Endothelial cell of umbilical vein (primary cell): Measurements from ENCODE around the gene PCDHGA8. TPM values are rescaled to one million over a fixed set of nuclear protein-coding genes. Genes with fewer than 3 reads are reported as not detected.

Experiments used
- BruUV-seq: library from RNA; stranded (reverse); fragments of 400-500 nt; replicated peaks from 2 replicates; lab custom pipeline; 2021; lab: Mats Ljungman, UMichigan
- CTCF ChIA-PET: fragments of 300-600, 350-600 bp; sonication (Branson Sonifier 250); formaldehyde crosslinking; loops from one replicate; lab custom pipeline; 2021; ENCODE audit warnings: antibody characterized with exemption, inconsistent platforms; lab: Charles Lee
- POLR2A ChIA-PET: fragments of 300-600, 350-600 bp; sonication (Branson Sonifier 250); formaldehyde crosslinking; loops from one replicate; lab custom pipeline; 2021; ENCODE audit warnings: antibody characterized with exemption, inconsistent platforms; lab: Charles Lee
- DNase-seq: peaks from one replicate; pipeline ENCODE4 v3.0.0-alpha.2; 2011; ENCODE audit warnings: low read depth, low spot score
- FAIRE-seq: peaks from 2 replicates; lab custom pipeline; 2011; peaks lifted over from hg19 to GRCh38; lab: Jason Lieb, UNC
- H2AFZ ChIP-seq: 2 replicates; pipeline ENCODE4 v1.6.0; 2012; ENCODE audit warnings: low read depth, low read length, control low read depth, inconsistent platforms
- H3K27ac ChIP-seq: 2 replicates; pipeline ENCODE4 v1.5.1; 2011; ENCODE audit warnings: low read depth, mild to moderate bottlenecking, control low read depth, low read length, moderate library complexity; ENCODE audit not compliant: insufficient read depth
- H3K27me3 ChIP-seq, 2 experiments: 2 replicates each; pipeline versions ENCODE4 v1.6.0 to v1.6.1; 2011; ENCODE audit warnings: low read length in 2 of 2, mixed read lengths in 1 of 2; ENCODE audit not compliant: control insufficient read depth in 2 of 2, insufficient read depth in 2 of 2
- H3K36me3 ChIP-seq, 2 experiments: 2 replicates in 1 of 2; 3 replicates in 1 of 2; pipeline ENCODE4 v1.5.1; 2011; ENCODE audit warnings: low read length in 2 of 2, mild to moderate bottlenecking in 1 of 2, moderate library complexity in 1 of 2; ENCODE audit not compliant: control insufficient read depth in 2 of 2, insufficient read depth in 2 of 2; ENCODE audit errors: extremely low read depth in 1 of 2
- H3K4me1 ChIP-seq: 3 replicates; pipeline ENCODE4 v1.5.1; 2011; ENCODE audit warnings: mild to moderate bottlenecking, low read length; ENCODE audit not compliant: control insufficient read depth, insufficient read depth; ENCODE audit errors: extremely low read depth
- H3K4me2 ChIP-seq: 2 replicates; pipeline ENCODE4 v1.6.1; 2011; ENCODE audit warnings: low read length, control low read depth, mixed read lengths; ENCODE audit not compliant: insufficient read depth
- H3K4me3 ChIP-seq, 3 experiments: fragments of 200-600 bp in 1 of 3; sonication (generic), shearing (Covaris generic) in 1 of 3; replicated peaks in 1 of 3; 2 replicates each; pipeline ENCODE4 v1.5.1; 2011 to 2016; ENCODE audit warnings: control low read depth in 3 of 3, low read length in 3 of 3, mild to moderate bottlenecking in 2 of 3, inconsistent platforms in 1 of 3, low read depth in 1 of 3, moderate library complexity in 1 of 3; ENCODE audit not compliant: insufficient read depth in 1 of 3
- H3K79me2 ChIP-seq: 2 replicates; pipeline ENCODE4 v1.6.0; 2012; ENCODE audit warnings: low read length, inconsistent platforms; ENCODE audit not compliant: control insufficient read depth, insufficient read depth
- H3K9ac ChIP-seq: replicated peaks from 2 replicates; pipeline ENCODE3; 2011; ENCODE audit warnings: low read length, control low read depth; ENCODE audit not compliant: insufficient read depth; ENCODE audit errors: extremely low read depth
- H3K9me1 ChIP-seq: replicated peaks from 3 replicates; pipeline ENCODE4 v1.6.0; 2011; ENCODE audit warnings: mild to moderate bottlenecking, low read length; ENCODE audit not compliant: control insufficient read depth, insufficient read depth; ENCODE audit errors: extremely low read depth
- H3K9me3 ChIP-seq: replicated peaks from 2 replicates; pipeline ENCODE4 v1.5.1; 2012; ENCODE audit warnings: low read length, inconsistent platforms; ENCODE audit not compliant: control insufficient read depth, insufficient read depth
- H4K20me1 ChIP-seq: replicated peaks from 2 replicates; pipeline ENCODE3; 2011; ENCODE audit warnings: mild to moderate bottlenecking, low read length; ENCODE audit not compliant: control insufficient read depth, insufficient read depth; ENCODE audit errors: extremely low read depth
- EZH2 ChIP-seq: IDR thresholded peaks from 2 replicates; pipeline ENCODE4 v1.6.1; 2012; ENCODE audit warnings: borderline replicate concordance, low read depth, mild to moderate bottlenecking, moderate library complexity, low read length, inconsistent platforms; ENCODE audit not compliant: severe bottlenecking
- FOS ChIP-seq: IDR thresholded peaks from 2 replicates; pipeline ENCODE4 v1.6.1; 2011; ENCODE audit warnings: mild to moderate bottlenecking, low read length, moderate library complexity, borderline replicate concordance; ENCODE audit not compliant: insufficient read depth
- GATA2 ChIP-seq: IDR thresholded peaks from 2 replicates; pipeline ENCODE4 v1.7.0; 2011; ENCODE audit warnings: low read depth, mild to moderate bottlenecking, moderate library complexity, mixed read lengths, low read length; ENCODE audit not compliant: insufficient read length, insufficient read depth
- JUN ChIP-seq: IDR thresholded peaks from 2 replicates; pipeline ENCODE4 v1.6.1; 2011; ENCODE audit warnings: borderline replicate concordance, low read depth; ENCODE audit not compliant: insufficient read length, insufficient read depth
- MYC ChIP-seq: IDR thresholded peaks from one replicate; pipeline ENCODE4 v1.6.1; 2011; ENCODE audit warnings: mild to moderate bottlenecking, low read depth, low read length
- POLR2A ChIP-seq: IDR thresholded peaks from 2 replicates; pipeline ENCODE4 v1.6.1; 2012; ENCODE audit warnings: low read depth, mild to moderate bottlenecking, control low read depth, low read length
- POLR2AphosphoS5 ChIP-seq: IDR thresholded peaks from 2 replicates; pipeline ENCODE4 v1.6.1; 2012; ENCODE audit warnings: low read depth, mild to moderate bottlenecking, control low read depth, low read length, moderate library complexity; ENCODE audit not compliant: insufficient read depth
- dilution Hi-C: fragments of 300-500 bp; cut with MboI; formaldehyde crosslinking; loops from one replicate; pipeline ENCODE4 v1.15.0; 2019; ENCODE audit warnings: low sequenced_read_pairs; ENCODE audit not compliant: extremely low pct_ligation_motif_present
- intact Hi-C: fragments of 100-400 bp; cut with micrococcal nuclease; formaldehyde crosslinking; loops from one replicate; pipeline ENCODE4 v1.10.0; 2022
- polyA plus RNA-seq, 4 experiments: library from polyadenylated mRNA; depleted of rRNA in 3 of 4; stranded (reverse) in 3 of 4; unstranded in 1 of 4; fragments of >200 nt; gene quantifications; 2 replicates each; pipeline versions ENCODE4 v1.2.1 to v1.2.3, GENCODE V29; 2011 to 2012; ENCODE audit warnings: missing spikeins in 1 of 4
- total RNA-seq: library from RNA; stranded (reverse); gene quantifications from 2 replicates; pipeline ENCODE4 v1.2.3, GENCODE V29; 2021
- TF ChIP-seq, protein P1 (sequence below): IDR thresholded peaks from 2 replicates; pipeline ENCODE4 v1.6.1; 2011; ENCODE audit not compliant: insufficient read depth, insufficient read length
- TF ChIP-seq, protein P2 (sequence below), 2 donors: IDR thresholded peaks; 1 replicate in 1 of 2; 2 replicates in 1 of 2; pipeline ENCODE4 v1.5.1; 2011; ENCODE audit warnings: low read length in 2 of 2, mild to moderate bottlenecking in 2 of 2, moderate library complexity in 2 of 2, control low read depth in 1 of 2, inconsistent platforms in 1 of 2, low read depth in 1 of 2; ENCODE audit not compliant: insufficient read depth in 1 of 2; ENCODE audit errors: extremely low read depth in 1 of 2

PCDHGA8 gene
- total and polyA plus RNA-seq, 2 donors (not counting 3 experiments of a cell fraction or from before 2014, with no cell fraction given) = 0.44 to 0.95 TPM

DNA sequence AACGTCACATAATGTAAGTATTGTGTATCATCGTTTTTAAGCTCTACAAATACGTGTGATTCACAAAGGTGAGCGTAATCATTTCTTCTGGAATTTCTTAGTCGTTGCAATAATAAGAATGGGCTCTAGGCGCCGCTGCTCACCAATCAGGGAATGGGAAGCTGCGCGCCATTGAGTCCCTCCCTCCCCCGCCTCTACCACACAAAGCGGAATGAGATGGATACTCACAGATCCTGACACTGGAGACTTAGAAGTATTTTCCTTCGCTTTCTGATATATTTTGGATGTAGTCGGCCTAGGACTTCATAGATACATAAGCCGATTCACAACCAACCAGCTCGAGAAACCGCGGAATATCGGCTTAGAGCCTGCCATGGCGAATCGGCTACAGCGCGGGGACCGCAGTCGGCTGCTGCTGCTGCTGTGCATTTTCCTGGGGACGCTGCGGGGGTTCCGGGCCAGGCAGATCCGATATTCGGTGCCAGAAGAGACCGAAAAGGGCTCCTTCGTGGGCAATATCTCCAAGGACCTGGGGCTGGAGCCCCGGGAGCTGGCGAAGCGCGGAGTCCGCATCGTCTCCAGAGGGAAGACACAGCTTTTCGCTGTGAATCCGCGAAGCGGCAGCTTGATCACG lies 28.5 kb downstream of the PCDHGA8 start, which contains the start of gene PCDHGA11:
TSS of gene PCDHGA11 (plus strand) at position 197 of the 634 bp plus-strand sequence. CDS start at position 374, 177 bp downstream.
- H3K4me2 ChIP-seq = peak within 1 kb of the TSS; percentile 90
- no peaks in the 10 kb centered on the region for H4K20me1 ChIP-seq
- peak within 1 kb of the TSS; percentile 84 for H2AFZ ChIP-seq
- peak within 1 kb of the TSS; percentile 60 for H3K9ac ChIP-seq
- H3K4me3 ChIP-seq = peak within 1 kb of the TSS; percentile 39 to 83 (median 66)
- POLR2A ChIA-PET = interaction anchor here (1.9 to 2.2 kb wide), 2 partner anchors 9 to 137 kb away, joined by 8 read pairs; partner anchors contain the start of gene PCDHGA12
- H3K9me1 ChIP-seq = no peaks in the 10 kb centered on the region
- intact Hi-C loops = loop anchor here (1.0 to 5.0 kb wide), 4 partner anchors 9 to 103 kb away; partner anchors contain the start of genes PCDHGA12, PCDHGA6 and PCDHGB3
- no peak within 1 kb of the TSS for H3K27ac ChIP-seq
- no peaks in the 10 kb centered on the region for H3K79me2 ChIP-seq
- TF ChIP-seq EZH2 = no peak
- TF ChIP-seq POLR2A = no peak
- TF ChIP-seq JUN = no peak
- no peak for TF ChIP-seq MYC
- TF ChIP-seq, protein P1, sequence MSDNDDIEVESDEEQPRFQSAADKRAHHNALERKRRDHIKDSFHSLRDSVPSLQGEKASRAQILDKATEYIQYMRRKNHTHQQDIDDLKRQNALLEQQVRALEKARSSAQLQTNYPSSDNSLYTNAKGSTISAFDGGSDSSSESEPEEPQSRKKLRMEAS = no peak
- TF ChIP-seq FOS = no peak
- no peak for TF ChIP-seq POLR2AphosphoS5
- TF ChIP-seq, protein P2, sequence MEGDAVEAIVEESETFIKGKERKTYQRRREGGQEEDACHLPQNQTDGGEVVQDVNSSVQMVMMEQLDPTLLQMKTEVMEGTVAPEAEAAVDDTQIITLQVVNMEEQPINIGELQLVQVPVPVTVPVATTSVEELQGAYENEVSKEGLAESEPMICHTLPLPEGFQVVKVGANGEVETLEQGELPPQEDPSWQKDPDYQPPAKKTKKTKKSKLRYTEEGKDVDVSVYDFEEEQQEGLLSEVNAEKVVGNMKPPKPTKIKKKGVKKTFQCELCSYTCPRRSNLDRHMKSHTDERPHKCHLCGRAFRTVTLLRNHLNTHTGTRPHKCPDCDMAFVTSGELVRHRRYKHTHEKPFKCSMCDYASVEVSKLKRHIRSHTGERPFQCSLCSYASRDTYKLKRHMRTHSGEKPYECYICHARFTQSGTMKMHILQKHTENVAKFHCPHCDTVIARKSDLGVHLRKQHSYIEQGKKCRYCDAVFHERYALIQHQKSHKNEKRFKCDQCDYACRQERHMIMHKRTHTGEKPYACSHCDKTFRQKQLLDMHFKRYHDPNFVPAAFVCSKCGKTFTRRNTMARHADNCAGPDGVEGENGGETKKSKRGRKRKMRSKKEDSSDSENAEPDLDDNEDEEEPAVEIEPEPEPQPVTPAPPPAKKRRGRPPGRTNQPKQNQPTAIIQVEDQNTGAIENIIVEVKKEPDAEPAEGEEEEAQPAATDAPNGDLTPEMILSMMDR (IDR thresholded peaks at IDR 0.05; ENCODE audit: extremely low read depth in 1 of 2, insufficient read depth in 1 of 2, low read depth in 1 of 2, low read length in 2 of 2) = peak; percentile 53 to 71
- TF ChIP-seq GATA2 = no peak
- peak; percentile 71 for FAIRE-seq
- peaks cover 8% of the 10 kb centered on the region for H3K9me3 ChIP-seq
- TSS peak; percentile 41 for BruUV-seq
- dilution Hi-C loops = no loop called here
- H3K4me1 ChIP-seq = peaks cover 15% of the 10 kb centered on the region
- peaks cover 40 to 84% of the 10 kb centered on the region in 2 experiments for H3K27me3 ChIP-seq
- CTCF ChIA-PET = interaction anchor here (0.6 to 11.3 kb wide), 40 partner anchors 8 to 212 kb away, joined by 3 to 335 read pairs (median 6); partner anchors contain the start of genes DIAPH1, PCDHB12, PCDHGA1 and PCDHGA10
- DNase-seq = peak; percentile 78
- H3K36me3 ChIP-seq = no peaks in the 10 kb centered on the region
